PC-3 (cell line): ENCODE measurements around the gene PCCA.
"Not testable (repeated sequence)": the region's sequence is repeated elsewhere in the genome, so short reads cannot be mapped to it uniquely, and the experiment has no call there.

Source experiments
- EZH2 ChIP-seq: fragments of 300-600 bp; sonication (generic); IDR thresholded peaks from one replicate; pipeline ENCODE4 v1.6.1; 2017; ENCODE audit warnings: antibody characterized with exemption, mild to moderate bottlenecking, low read length; ENCODE audit not compliant: unreplicated experiment
- TF ChIP-seq, protein P1 (sequence below): fragments of 300-600 bp; sonication (generic); conservative IDR thresholded peaks from 2 replicates; pipeline ENCODE4 v1.5.1; 2017; ENCODE audit warnings: antibody characterized with exemption, low read depth, mild to moderate bottlenecking, low read length

DNA sequence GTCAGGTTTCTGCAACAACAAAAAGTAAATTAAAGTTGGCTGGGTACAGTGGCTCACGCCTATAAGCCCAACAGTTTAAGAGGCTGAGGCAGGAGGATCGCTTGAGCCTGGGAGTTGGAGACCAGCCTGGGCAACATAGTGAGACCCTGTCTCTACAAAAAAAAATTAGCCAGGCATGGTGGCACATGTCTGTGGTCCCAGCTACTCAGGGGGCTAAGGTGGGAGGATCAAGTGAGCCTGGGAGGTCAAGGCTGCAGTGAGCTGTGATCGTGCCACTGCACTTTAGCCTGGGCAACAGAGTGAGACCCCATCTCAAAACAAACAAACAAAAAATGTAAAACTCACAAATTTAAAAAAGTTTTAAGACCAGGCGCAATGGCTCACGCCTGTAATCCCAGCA lies 299.3 kb downstream of the PCCA start:
- not testable (repeated sequence) for TF ChIP-seq EZH2
- TF ChIP-seq, protein P1, sequence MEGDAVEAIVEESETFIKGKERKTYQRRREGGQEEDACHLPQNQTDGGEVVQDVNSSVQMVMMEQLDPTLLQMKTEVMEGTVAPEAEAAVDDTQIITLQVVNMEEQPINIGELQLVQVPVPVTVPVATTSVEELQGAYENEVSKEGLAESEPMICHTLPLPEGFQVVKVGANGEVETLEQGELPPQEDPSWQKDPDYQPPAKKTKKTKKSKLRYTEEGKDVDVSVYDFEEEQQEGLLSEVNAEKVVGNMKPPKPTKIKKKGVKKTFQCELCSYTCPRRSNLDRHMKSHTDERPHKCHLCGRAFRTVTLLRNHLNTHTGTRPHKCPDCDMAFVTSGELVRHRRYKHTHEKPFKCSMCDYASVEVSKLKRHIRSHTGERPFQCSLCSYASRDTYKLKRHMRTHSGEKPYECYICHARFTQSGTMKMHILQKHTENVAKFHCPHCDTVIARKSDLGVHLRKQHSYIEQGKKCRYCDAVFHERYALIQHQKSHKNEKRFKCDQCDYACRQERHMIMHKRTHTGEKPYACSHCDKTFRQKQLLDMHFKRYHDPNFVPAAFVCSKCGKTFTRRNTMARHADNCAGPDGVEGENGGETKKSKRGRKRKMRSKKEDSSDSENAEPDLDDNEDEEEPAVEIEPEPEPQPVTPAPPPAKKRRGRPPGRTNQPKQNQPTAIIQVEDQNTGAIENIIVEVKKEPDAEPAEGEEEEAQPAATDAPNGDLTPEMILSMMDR, result not testable (repeated sequence)
